ENCODE results near the gene FEM1C. TPM values are rescaled to one million over a fixed set of nuclear protein-coding genes. Genes with fewer than 3 reads are reported as not detected.

FEM1C gene
- total and polyA plus RNA-seq, 2 experiments from 2014 or later, result 4.7 to 21.6 TPM

- Histone ChIP-seq H3K9me2 (ENCODE audit: insufficient read depth) (no peaks in the 10 kb centered on the region), H3K4me1 (ENCODE audit: insufficient read depth) (peaks cover 24% of the 10 kb centered on the region), H3K27ac (ENCODE audit: low read depth) (no peak overlapping the region), H2AFZ (no peak overlapping the region), H3K4me3 (no peak overlapping the region), H3K4me2 (peak overlapping the region; percentile 35), H3F3A (replicated peaks; ENCODE audit: low read depth) (no peaks in the 10 kb centered on the region), H4K20me1 (replicated peaks; ENCODE audit: insufficient read depth) (no peaks in the 10 kb centered on the region), H3K36me3 (ENCODE audit: insufficient read depth) (0 out of 2 replicates have a peak, but pooled peaks cover 6% of the 10 kb centered on the region), H3K79me2 (replicated peaks; ENCODE audit: insufficient read depth) (no peaks in the 10 kb centered on the region), H3K27me3 (ENCODE audit: insufficient read depth) (no peaks in the 10 kb centered on the region)
- H3K4me3 Mint-ChIP-seq, result no peak overlapping the region
- H3K27ac Mint-ChIP-seq, result no peak overlapping the region
- H3K4me1 Mint-ChIP-seq, result peaks cover 15% of the 10 kb centered on the region
- H3K9me3 Mint-ChIP-seq, result peaks cover 2% of the 10 kb centered on the region; the same call in 2 of the 3 replicates
- TF ChIP-seq NANOG (IDR thresholded peaks at IDR 0.05; ENCODE audit: borderline replicate concordance), result peak; percentile 77
- TF ChIP-seq ZNF331 (CRISPR knock-in tag; IDR thresholded peaks at IDR 0.05; ENCODE audit: low read depth), result no peak
- ATAC-seq, result no peak
- H3K27me3 Mint-ChIP-seq (ENCODE audit: insufficient read depth, low read depth, poor library complexity), result no peaks in the 10 kb centered on the region
- no peaks in the 10 kb centered on the region for H3K36me3 Mint-ChIP-seq (ENCODE audit: low read depth)
- DNase-seq (ENCODE audit: low spot score), result no peak
Observed at GRCh38 chr5:115500225-115500624, 44.4 kb downstream of the FEM1C start.

- H3F3A ChIP-seq (replicated peaks; ENCODE audit: low read depth), result no peaks in the 10 kb centered on the region
- Mint-ChIP-seq H3K9me3 (no peaks in the 10 kb centered on the region; the same call in 2 of the 3 replicates), H3K27me3 (ENCODE audit: insufficient read depth, low read depth, poor library complexity) (no peaks in the 10 kb centered on the region), H3K4me3 (no peak overlapping the region), H3K36me3 (ENCODE audit: low read depth) (no peaks in the 10 kb centered on the region), H3K27ac (no peak overlapping the region), H3K4me1 (peaks cover 27% of the 10 kb centered on the region)
- no peaks in the 10 kb centered on the region for H4K20me1 ChIP-seq (replicated peaks; ENCODE audit: insufficient read depth)
- H3K36me3 ChIP-seq (ENCODE audit: insufficient read depth), result no peaks in the 10 kb centered on the region
- no peak overlapping the region for H3K27ac ChIP-seq (ENCODE audit: low read depth)
- H3K4me2 ChIP-seq, result no peak overlapping the region
- TF ChIP-seq CTCF (conservative IDR thresholded peaks at IDR 0.05; ENCODE audit: low read depth in 2 of 2) (no peak), ZNF114 (CRISPR knock-in tag; IDR thresholded peaks at IDR 0.05) (no peak), NANOG (IDR thresholded peaks at IDR 0.05; ENCODE audit: borderline replicate concordance) (no peak), CREB1 (CRISPR knock-in tag; IDR thresholded peaks at IDR 0.05; ENCODE audit: low read depth) (no peak), ZNF462 (CRISPR knock-in tag; IDR thresholded peaks at IDR 0.05) (no peak), EZH2 (IDR thresholded peaks at IDR 0.05; ENCODE audit: low read depth, unreplicated experiment) (no peak), JUNB (IDR thresholded peaks at IDR 0.05; ENCODE audit: unreplicated experiment) (no peak), ZNF331 (CRISPR knock-in tag; IDR thresholded peaks at IDR 0.05; ENCODE audit: low read depth) (no peak)
- H3K9me2 ChIP-seq (ENCODE audit: insufficient read depth), result no peaks in the 10 kb centered on the region
- H3K79me2 ChIP-seq (replicated peaks; ENCODE audit: insufficient read depth), result no peaks in the 10 kb centered on the region
- no peak overlapping the region for H3K4me3 ChIP-seq
- DNase-seq (ENCODE audit: low spot score) (no peak), ATAC-seq (no peak)
- H3K27me3 ChIP-seq (ENCODE audit: insufficient read depth), result no peaks in the 10 kb centered on the region
- no peak overlapping the region for H2AFZ ChIP-seq
- peaks cover 33% of the 10 kb centered on the region for H3K4me1 ChIP-seq (ENCODE audit: insufficient read depth)
Observed at GRCh38 chr5:115496936-115497576, 47.5 kb downstream of the FEM1C start.

All from GM23338 (cell line).